HepG2 (cell line): ENCODE results near the gene FAM219A. TPM values are rescaled to one million over a fixed set of nuclear protein-coding genes. Genes with fewer than 3 reads are reported as not detected.

Experiments
- ATRX ChIP-seq: sonication (generic); formaldehyde crosslinking; IDR thresholded peaks from 2 replicates; pipeline ENCODE4 v1.4.0; 2020; ENCODE audit warnings: missing genetic modification reagents, borderline replicate concordance
- CCDC6 ChIP-seq: sonication (generic); formaldehyde crosslinking; IDR thresholded peaks from 2 replicates; pipeline ENCODE4 v1.8.1; 2022; ENCODE audit warnings: mild to moderate bottlenecking, missing genetic modification reagents, moderate library complexity
- EZH2 ChIP-seq: conservative IDR thresholded peaks from 2 replicates; pipeline ENCODE4 v1.6.1; 2012; ENCODE audit warnings: mild to moderate bottlenecking, low read depth, low read length, moderate library complexity
- MED8 ChIP-seq: sonication (generic); formaldehyde crosslinking; IDR thresholded peaks from 2 replicates; pipeline ENCODE4 v1.8.1; 2023; ENCODE audit warnings: mild to moderate bottlenecking, missing genetic modification reagents; ENCODE audit not compliant: insufficient replicate concordance
- POGZ ChIP-seq: sonication (generic); formaldehyde crosslinking; IDR thresholded peaks from 2 replicates; pipeline ENCODE4 v1.4.0; 2020; ENCODE audit warnings: mild to moderate bottlenecking, missing genetic modification reagents
- POLR2G ChIP-seq: fragments of 200-400 bp; formaldehyde crosslinking; IDR thresholded peaks from 2 replicates; pipeline ENCODE4 v1.6.1; 2018; ENCODE audit warnings: mild to moderate bottlenecking, low read depth, low read length, moderate library complexity
- ZFY ChIP-seq: sonication (generic); formaldehyde crosslinking; IDR thresholded peaks from 2 replicates; pipeline ENCODE4 v1.4.0; 2020; ENCODE audit warnings: missing genetic modification reagents
- ZNF564 ChIP-seq: sonication (generic); formaldehyde crosslinking; IDR thresholded peaks from 2 replicates; pipeline ENCODE4 v1.8.1; 2023; ENCODE audit warnings: mild to moderate bottlenecking, missing genetic modification reagents
- polyA plus RNA-seq, 8 experiments: library from polyadenylated mRNA; depleted of rRNA in 3 of 8; stranded (reverse) in 7 of 8; unstranded in 1 of 8; fragments of >200 nt; fragmentation: Illumina TruSeq in 4 of 8; extraction: Trizol in 4 of 8; gene quantifications; 2 replicates each; pipeline versions ENCODE4 v1.2.1 to v1.2.3, GENCODE V29; 2011 to 2016; ENCODE audit warnings: low read depth in 4 of 8, missing spikeins in 1 of 8, mixed read lengths in 1 of 8; ENCODE audit not compliant: insufficient read depth in 1 of 8
- total RNA-seq, 5 experiments: library from RNA; depleted of rRNA; stranded (reverse); fragments of >200 nt; fragmentation: Illumina TruSeq; extraction: Trizol; gene quantifications; 2 replicates each; pipeline ENCODE4 v1.2.3, GENCODE V29; 2016; ENCODE audit warnings: low read depth in 1 of 5
- TF ChIP-seq, protein P1 (sequence below): IDR thresholded peaks from 2 replicates; pipeline ENCODE4 v1.6.1; 2012; ENCODE audit warnings: low read length, improper control_type of control experiment
- TF ChIP-seq, protein P2 (sequence below): sonication (generic); formaldehyde crosslinking; IDR thresholded peaks from 2 replicates; pipeline ENCODE4 v1.8.0; 2022; ENCODE audit warnings: missing genetic modification reagents, mild to moderate bottlenecking, moderate library complexity, borderline replicate concordance
- TF ChIP-seq, protein P3 (sequence below): sonication (generic); formaldehyde crosslinking; IDR thresholded peaks from 2 replicates; pipeline ENCODE4 v1.4.0; 2020; ENCODE audit warnings: missing genetic modification reagents
- TF ChIP-seq, protein P4 (sequence below): sonication (generic); formaldehyde crosslinking; IDR thresholded peaks from 2 replicates; pipeline ENCODE4 v1.5.0; 2020; ENCODE audit warnings: missing genetic modification reagents
- TF ChIP-seq, protein P5 (sequence below): IDR thresholded peaks from 2 replicates; pipeline ENCODE4 v1.6.1; 2016; ENCODE audit warnings: low read depth, missing genetic modification reagents, missing compliant biosample characterization
- TF ChIP-seq, protein P6 (sequence below): IDR thresholded peaks from 2 replicates; pipeline ENCODE4 v1.6.1; 2016; ENCODE audit warnings: missing compliant biosample characterization, missing genetic modification reagents, borderline replicate concordance

Gene FAM219A
- total and polyA plus RNA-seq, 2 of the 13 experiments (the other 11 are each of a cell fraction or from before 2014, with no cell fraction given) = 3.9 to 6.4 TPM

DNA sequence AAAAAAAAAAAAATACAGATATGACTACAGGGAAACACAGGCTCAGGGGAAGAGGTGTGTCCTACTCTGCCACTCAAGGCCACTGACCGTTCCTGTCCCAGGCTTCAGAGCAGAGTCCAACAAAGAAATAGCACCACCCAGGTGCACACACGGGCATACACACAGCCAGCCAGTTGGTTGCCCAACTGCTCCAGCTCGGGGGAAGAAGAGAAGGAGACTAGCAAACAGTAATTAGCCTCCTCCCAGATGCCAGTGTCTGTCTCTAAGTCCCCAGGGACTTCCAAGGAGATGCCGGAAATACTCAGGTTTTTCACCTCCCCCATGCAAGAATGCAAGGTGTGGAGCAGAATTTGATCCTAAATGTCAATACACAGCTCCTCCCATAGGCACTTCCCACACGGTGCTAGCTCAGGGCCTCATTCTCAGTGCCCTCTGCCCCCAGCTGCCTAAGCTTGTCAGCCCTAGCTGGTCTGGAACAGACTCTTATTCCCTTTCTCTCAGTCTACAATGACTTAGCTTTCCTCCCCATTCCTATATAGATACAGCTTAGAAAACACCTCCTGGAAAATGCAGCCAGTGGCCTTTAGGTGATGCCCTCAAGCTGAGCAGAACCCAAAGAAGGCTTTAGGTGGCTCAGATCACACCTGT lies 83.3 kb downstream of the FAM219A start (continued):
- TF ChIP-seq ATRX (no peak), CCDC6 (CRISPR knock-in tag) (no peak), EZH2 (no peak), ZNF564 (CRISPR knock-in tag) (peak; percentile 59; the same call in 1 of the 2 replicates), POLR2G (peak; percentile 71; the same call in 1 of the 2 replicates), MED8 (CRISPR knock-in tag) (no peak), ZFY (CRISPR knock-in tag) (no peak), POGZ (CRISPR knock-in tag) (peak; percentile 63)
- TF ChIP-seq, protein P1, sequence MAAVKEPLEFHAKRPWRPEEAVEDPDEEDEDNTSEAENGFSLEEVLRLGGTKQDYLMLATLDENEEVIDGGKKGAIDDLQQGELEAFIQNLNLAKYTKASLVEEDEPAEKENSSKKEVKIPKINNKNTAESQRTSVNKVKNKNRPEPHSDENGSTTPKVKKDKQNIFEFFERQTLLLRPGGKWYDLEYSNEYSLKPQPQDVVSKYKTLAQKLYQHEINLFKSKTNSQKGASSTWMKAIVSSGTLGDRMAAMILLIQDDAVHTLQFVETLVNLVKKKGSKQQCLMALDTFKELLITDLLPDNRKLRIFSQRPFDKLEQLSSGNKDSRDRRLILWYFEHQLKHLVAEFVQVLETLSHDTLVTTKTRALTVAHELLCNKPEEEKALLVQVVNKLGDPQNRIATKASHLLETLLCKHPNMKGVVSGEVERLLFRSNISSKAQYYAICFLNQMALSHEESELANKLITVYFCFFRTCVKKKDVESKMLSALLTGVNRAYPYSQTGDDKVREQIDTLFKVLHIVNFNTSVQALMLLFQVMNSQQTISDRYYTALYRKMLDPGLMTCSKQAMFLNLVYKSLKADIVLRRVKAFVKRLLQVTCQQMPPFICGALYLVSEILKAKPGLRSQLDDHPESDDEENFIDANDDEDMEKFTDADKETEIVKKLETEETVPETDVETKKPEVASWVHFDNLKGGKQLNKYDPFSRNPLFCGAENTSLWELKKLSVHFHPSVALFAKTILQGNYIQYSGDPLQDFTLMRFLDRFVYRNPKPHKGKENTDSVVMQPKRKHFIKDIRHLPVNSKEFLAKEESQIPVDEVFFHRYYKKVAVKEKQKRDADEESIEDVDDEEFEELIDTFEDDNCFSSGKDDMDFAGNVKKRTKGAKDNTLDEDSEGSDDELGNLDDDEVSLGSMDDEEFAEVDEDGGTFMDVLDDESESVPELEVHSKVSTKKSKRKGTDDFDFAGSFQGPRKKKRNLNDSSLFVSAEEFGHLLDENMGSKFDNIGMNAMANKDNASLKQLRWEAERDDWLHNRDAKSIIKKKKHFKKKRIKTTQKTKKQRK = no peak
- TF ChIP-seq, protein P2, sequence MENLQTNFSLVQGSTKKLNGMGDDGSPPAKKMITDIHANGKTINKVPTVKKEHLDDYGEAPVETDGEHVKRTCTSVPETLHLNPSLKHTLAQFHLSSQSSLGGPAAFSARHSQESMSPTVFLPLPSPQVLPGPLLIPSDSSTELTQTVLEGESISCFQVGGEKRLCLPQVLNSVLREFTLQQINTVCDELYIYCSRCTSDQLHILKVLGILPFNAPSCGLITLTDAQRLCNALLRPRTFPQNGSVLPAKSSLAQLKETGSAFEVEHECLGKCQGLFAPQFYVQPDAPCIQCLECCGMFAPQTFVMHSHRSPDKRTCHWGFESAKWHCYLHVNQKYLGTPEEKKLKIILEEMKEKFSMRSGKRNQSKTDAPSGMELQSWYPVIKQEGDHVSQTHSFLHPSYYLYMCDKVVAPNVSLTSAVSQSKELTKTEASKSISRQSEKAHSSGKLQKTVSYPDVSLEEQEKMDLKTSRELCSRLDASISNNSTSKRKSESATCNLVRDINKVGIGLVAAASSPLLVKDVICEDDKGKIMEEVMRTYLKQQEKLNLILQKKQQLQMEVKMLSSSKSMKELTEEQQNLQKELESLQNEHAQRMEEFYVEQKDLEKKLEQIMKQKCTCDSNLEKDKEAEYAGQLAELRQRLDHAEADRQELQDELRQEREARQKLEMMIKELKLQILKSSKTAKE (CRISPR knock-in tag) = no peak
- TF ChIP-seq, protein P3, sequence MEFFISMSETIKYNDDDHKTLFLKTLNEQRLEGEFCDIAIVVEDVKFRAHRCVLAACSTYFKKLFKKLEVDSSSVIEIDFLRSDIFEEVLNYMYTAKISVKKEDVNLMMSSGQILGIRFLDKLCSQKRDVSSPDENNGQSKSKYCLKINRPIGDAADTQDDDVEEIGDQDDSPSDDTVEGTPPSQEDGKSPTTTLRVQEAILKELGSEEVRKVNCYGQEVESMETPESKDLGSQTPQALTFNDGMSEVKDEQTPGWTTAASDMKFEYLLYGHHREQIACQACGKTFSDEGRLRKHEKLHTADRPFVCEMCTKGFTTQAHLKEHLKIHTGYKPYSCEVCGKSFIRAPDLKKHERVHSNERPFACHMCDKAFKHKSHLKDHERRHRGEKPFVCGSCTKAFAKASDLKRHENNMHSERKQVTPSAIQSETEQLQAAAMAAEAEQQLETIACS = no peak
- TF ChIP-seq, protein P4, sequence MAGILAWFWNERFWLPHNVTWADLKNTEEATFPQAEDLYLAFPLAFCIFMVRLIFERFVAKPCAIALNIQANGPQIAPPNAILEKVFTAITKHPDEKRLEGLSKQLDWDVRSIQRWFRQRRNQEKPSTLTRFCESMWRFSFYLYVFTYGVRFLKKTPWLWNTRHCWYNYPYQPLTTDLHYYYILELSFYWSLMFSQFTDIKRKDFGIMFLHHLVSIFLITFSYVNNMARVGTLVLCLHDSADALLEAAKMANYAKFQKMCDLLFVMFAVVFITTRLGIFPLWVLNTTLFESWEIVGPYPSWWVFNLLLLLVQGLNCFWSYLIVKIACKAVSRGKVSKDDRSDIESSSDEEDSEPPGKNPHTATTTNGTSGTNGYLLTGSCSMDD (CRISPR knock-in tag) = no peak
- TF ChIP-seq, protein P5, sequence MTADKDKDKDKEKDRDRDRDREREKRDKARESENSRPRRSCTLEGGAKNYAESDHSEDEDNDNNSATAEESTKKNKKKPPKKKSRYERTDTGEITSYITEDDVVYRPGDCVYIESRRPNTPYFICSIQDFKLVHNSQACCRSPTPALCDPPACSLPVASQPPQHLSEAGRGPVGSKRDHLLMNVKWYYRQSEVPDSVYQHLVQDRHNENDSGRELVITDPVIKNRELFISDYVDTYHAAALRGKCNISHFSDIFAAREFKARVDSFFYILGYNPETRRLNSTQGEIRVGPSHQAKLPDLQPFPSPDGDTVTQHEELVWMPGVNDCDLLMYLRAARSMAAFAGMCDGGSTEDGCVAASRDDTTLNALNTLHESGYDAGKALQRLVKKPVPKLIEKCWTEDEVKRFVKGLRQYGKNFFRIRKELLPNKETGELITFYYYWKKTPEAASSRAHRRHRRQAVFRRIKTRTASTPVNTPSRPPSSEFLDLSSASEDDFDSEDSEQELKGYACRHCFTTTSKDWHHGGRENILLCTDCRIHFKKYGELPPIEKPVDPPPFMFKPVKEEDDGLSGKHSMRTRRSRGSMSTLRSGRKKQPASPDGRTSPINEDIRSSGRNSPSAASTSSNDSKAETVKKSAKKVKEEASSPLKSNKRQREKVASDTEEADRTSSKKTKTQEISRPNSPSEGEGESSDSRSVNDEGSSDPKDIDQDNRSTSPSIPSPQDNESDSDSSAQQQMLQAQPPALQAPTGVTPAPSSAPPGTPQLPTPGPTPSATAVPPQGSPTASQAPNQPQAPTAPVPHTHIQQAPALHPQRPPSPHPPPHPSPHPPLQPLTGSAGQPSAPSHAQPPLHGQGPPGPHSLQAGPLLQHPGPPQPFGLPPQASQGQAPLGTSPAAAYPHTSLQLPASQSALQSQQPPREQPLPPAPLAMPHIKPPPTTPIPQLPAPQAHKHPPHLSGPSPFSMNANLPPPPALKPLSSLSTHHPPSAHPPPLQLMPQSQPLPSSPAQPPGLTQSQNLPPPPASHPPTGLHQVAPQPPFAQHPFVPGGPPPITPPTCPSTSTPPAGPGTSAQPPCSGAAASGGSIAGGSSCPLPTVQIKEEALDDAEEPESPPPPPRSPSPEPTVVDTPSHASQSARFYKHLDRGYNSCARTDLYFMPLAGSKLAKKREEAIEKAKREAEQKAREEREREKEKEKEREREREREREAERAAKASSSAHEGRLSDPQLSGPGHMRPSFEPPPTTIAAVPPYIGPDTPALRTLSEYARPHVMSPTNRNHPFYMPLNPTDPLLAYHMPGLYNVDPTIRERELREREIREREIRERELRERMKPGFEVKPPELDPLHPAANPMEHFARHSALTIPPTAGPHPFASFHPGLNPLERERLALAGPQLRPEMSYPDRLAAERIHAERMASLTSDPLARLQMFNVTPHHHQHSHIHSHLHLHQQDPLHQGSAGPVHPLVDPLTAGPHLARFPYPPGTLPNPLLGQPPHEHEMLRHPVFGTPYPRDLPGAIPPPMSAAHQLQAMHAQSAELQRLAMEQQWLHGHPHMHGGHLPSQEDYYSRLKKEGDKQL (CRISPR knock-in tag) = no peak
- TF ChIP-seq, protein P6, sequence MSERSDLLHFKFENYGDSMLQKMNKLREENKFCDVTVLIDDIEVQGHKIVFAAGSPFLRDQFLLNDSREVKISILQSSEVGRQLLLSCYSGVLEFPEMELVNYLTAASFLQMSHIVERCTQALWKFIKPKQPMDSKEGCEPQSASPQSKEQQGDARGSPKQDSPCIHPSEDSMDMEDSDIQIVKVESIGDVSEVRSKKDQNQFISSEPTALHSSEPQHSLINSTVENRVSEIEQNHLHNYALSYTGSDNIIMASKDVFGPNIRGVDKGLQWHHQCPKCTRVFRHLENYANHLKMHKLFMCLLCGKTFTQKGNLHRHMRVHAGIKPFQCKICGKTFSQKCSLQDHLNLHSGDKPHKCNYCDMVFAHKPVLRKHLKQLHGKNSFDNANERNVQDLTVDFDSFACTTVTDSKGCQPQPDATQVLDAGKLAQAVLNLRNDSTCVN (CRISPR knock-in tag) = no peak; the same call in 1 of the 2 replicates
